H9 (cell line): Measurements from ENCODE around the gene SLC23A2. TPM values are rescaled to one million over a fixed set of nuclear protein-coding genes. Genes with fewer than 3 reads are reported as not detected.

Experiments used
- DNase-seq: peaks from one replicate; pipeline ENCODE4 v3.0.0-alpha.2; 2017
- H2AFZ ChIP-seq: one replicate; pipeline ENCODE4 v1.6.1; 2013; ENCODE audit warnings: mild to moderate bottlenecking, low read length, control low read depth, moderate library complexity
- H2AK5ac ChIP-seq: 2 replicates; pipeline ENCODE4 v1.6.1; 2013; ENCODE audit warnings: low read length, control low read depth, mixed read lengths; ENCODE audit not compliant: insufficient read length
- H2BK120ac ChIP-seq: one replicate; pipeline ENCODE4 v1.6.1; 2013; ENCODE audit warnings: low read depth, mild to moderate bottlenecking, low read length, control low read depth, inconsistent platforms; ENCODE audit not compliant: poor library complexity, severe bottlenecking
- H2BK12ac ChIP-seq: 2 replicates; pipeline ENCODE4 v1.6.1; 2013; ENCODE audit warnings: low read length, control low read depth, mixed read lengths, low read depth; ENCODE audit not compliant: insufficient read length
- H2BK15ac ChIP-seq: 2 replicates; pipeline ENCODE4 v1.6.1; 2013; ENCODE audit warnings: low read depth, low read length, control low read depth
- H2BK20ac ChIP-seq: one replicate; pipeline ENCODE4 v1.6.1; 2013; ENCODE audit warnings: low read depth, mild to moderate bottlenecking, low read length, control low read depth, inconsistent platforms; ENCODE audit not compliant: poor library complexity, severe bottlenecking
- H2BK5ac ChIP-seq: 2 replicates; pipeline ENCODE4 v1.6.1; 2013; ENCODE audit warnings: low read length, control low read depth, mixed read lengths; ENCODE audit not compliant: insufficient read length
- H3K14ac ChIP-seq: 2 replicates; pipeline ENCODE4 v1.6.1; 2013; ENCODE audit warnings: low read length, control low read depth; ENCODE audit not compliant: insufficient read depth
- H3K18ac ChIP-seq: 2 replicates; pipeline ENCODE4 v1.6.1; 2013; ENCODE audit warnings: low read depth, mild to moderate bottlenecking, mixed read lengths, low read length, control low read depth; ENCODE audit not compliant: insufficient read length
- H3K23ac ChIP-seq: 2 replicates; pipeline ENCODE4 v1.6.1; 2013; ENCODE audit warnings: low read length, control low read depth, mixed read lengths, low read depth; ENCODE audit not compliant: insufficient read length
- H3K23me2 ChIP-seq: 2 replicates; pipeline ENCODE4 v1.6.1; 2013; ENCODE audit warnings: low read depth, mild to moderate bottlenecking, mixed read lengths, low read length, control low read depth; ENCODE audit not compliant: insufficient read length, poor library complexity, severe bottlenecking
- H3K27ac ChIP-seq: 2 replicates; pipeline ENCODE4 v1.5.1; 2013; ENCODE audit warnings: low read length, control low read depth, mixed read lengths, low read depth; ENCODE audit not compliant: insufficient read length
- H3K27me3 ChIP-seq: 2 replicates; pipeline ENCODE4 v1.6.1; 2013; ENCODE audit warnings: low read length, control low read depth, inconsistent platforms; ENCODE audit not compliant: insufficient read depth
- H3K4ac ChIP-seq: 2 replicates; pipeline ENCODE4 v1.6.1; 2013; ENCODE audit warnings: low read depth, mild to moderate bottlenecking, control low read depth, inconsistent platforms, low read length, moderate library complexity
- H3K4me1 ChIP-seq: 2 replicates; pipeline ENCODE4 v1.6.1; 2013; ENCODE audit warnings: low read length, control low read depth, inconsistent platforms; ENCODE audit not compliant: insufficient read depth
- H3K4me2 ChIP-seq: 2 replicates; pipeline ENCODE4 v1.6.1; 2013; ENCODE audit warnings: low read length, control low read depth, mixed read lengths; ENCODE audit not compliant: insufficient read length, insufficient read depth
- H3K56ac ChIP-seq: 2 replicates; pipeline ENCODE4 v1.6.1; 2013; ENCODE audit warnings: low read depth, mild to moderate bottlenecking, mixed read lengths, low read length, control low read depth; ENCODE audit not compliant: insufficient read length
- H3K79me1 ChIP-seq: 2 replicates; pipeline ENCODE4 v1.6.1; 2013; ENCODE audit warnings: low read depth, mild to moderate bottlenecking, moderate library complexity, low read length, control low read depth, inconsistent platforms; ENCODE audit not compliant: insufficient read depth, poor library complexity, severe bottlenecking
- H3K79me2 ChIP-seq: 2 replicates; pipeline ENCODE4 v1.6.1; 2013; ENCODE audit warnings: low read length, control low read depth, inconsistent platforms; ENCODE audit not compliant: insufficient read depth
- H3K9ac ChIP-seq: 2 replicates; pipeline ENCODE4 v1.6.1; 2013; ENCODE audit warnings: low read length, control low read depth, mixed read lengths; ENCODE audit not compliant: insufficient read length; ENCODE audit errors: extremely low read depth
- H3K9me3 ChIP-seq: one replicate; pipeline ENCODE4 v1.6.1; 2013; ENCODE audit warnings: low read depth, low read length, inconsistent platforms; ENCODE audit not compliant: control insufficient read depth
- H3T11ph ChIP-seq: one replicate; pipeline ENCODE4 v1.6.1; 2013; ENCODE audit warnings: mild to moderate bottlenecking, low read length, control low read depth, inconsistent platforms
- H4K20me1 ChIP-seq: one replicate; pipeline ENCODE4 v1.6.1; 2013; ENCODE audit not compliant: control insufficient read depth, insufficient read length, insufficient read depth
- H4K5ac ChIP-seq: 2 replicates; pipeline ENCODE4 v1.6.1; 2013; ENCODE audit warnings: low read depth, mild to moderate bottlenecking, mixed read lengths, low read length, control low read depth; ENCODE audit not compliant: insufficient read length
- H4K8ac ChIP-seq: replicated peaks from 2 replicates; pipeline ENCODE4 v1.6.1; 2013; ENCODE audit warnings: low read length, control low read depth, mixed read lengths, low read depth; ENCODE audit not compliant: insufficient read length
- H4K91ac ChIP-seq: 2 replicates; pipeline ENCODE4 v1.6.1; 2013; ENCODE audit warnings: low read depth, mild to moderate bottlenecking, moderate library complexity, mixed read lengths, low read length, control low read depth; ENCODE audit not compliant: insufficient read length
- H3K27ac Mint-ChIP-seq, 3 experiments: 2 replicates in 2 of 3; 3 replicates in 1 of 3; pipeline ENCODE4 v1.8.0; 2020 to 2021; ENCODE audit warnings: mixed read lengths in 3 of 3, mild to moderate bottlenecking in 1 of 3, moderate library complexity in 1 of 3
- H3K27me3 Mint-ChIP-seq: 2 replicates; pipeline ENCODE4 v1.8.0; 2021; ENCODE audit warnings: low read depth, mild to moderate bottlenecking, moderate library complexity, mixed read lengths
- H3K36me3 Mint-ChIP-seq, 3 experiments: 2 replicates in 2 of 3; 3 replicates in 1 of 3; pipeline ENCODE4 v1.8.0; 2020 to 2021; ENCODE audit warnings: low read depth in 3 of 3, mixed read lengths in 3 of 3; ENCODE audit not compliant: insufficient read depth in 1 of 3
- H3K4me1 Mint-ChIP-seq, 2 experiments: 2 replicates each; pipeline ENCODE4 v1.8.0; 2020; ENCODE audit warnings: mixed read lengths in 2 of 2
- H3K4me3 Mint-ChIP-seq, 2 experiments: 2 replicates in 1 of 2; 3 replicates in 1 of 2; pipeline ENCODE4 v1.8.0; 2020 to 2021; ENCODE audit warnings: mild to moderate bottlenecking in 2 of 2, mixed read lengths in 2 of 2, moderate library complexity in 1 of 2
- H3K9me3 Mint-ChIP-seq, 2 experiments: 2 replicates in 1 of 2; 3 replicates in 1 of 2; pipeline ENCODE4 v1.8.0; 2020; ENCODE audit warnings: mild to moderate bottlenecking in 2 of 2, mixed read lengths in 2 of 2, moderate library complexity in 1 of 2
- CTCF ChIP-seq: fragments of 200-600 bp; sonication (generic); conservative IDR thresholded peaks from 3 replicates; pipeline ENCODE4 v1.8.0; 2021; ENCODE audit warnings: antibody characterized with exemption, mild to moderate bottlenecking
- WGBS: extraction: QIAGEN DNeasy Blood & Tissue Kit; methylation state at CpG from one replicate; pipeline ENCODE4 v1.1.7; 2013; ENCODE audit warnings: missing lambda C conversion rate, low lambda C conversion rate, mixed read lengths; ENCODE audit not compliant: insufficient read length; ENCODE audit errors: extremely low coverage; 5-methylcytosine and 5-hydroxymethylcytosine counted together
- total RNA-seq: library from RNA; stranded (reverse); gene quantifications from 2 replicates; pipeline ENCODE4 v1.2.1, GENCODE V29; 2021

The SLC23A2 gene
- total RNA-seq, 1 experiment from 2014 or later, result 16.5 TPM

GRCh38 chr20:4886771-4887527 is 114.4 kb downstream of the SLC23A2 start:
- no peaks in the 10 kb centered on the region for H3K27me3 Mint-ChIP-seq
- DNase-seq, result no peak
- no peak for TF ChIP-seq CTCF
- no peak overlapping the region for H3K4me2 ChIP-seq
- no peaks in the 10 kb centered on the region for H3K4me1 Mint-ChIP-seq
- H3K23ac ChIP-seq, result no peak overlapping the region
- no peak overlapping the region for H3K9ac ChIP-seq
- no peak overlapping the region for H3K56ac ChIP-seq
- H3K27me3 ChIP-seq, result no peaks in the 10 kb centered on the region
- no peak overlapping the region for H3T11ph ChIP-seq
- H3K14ac ChIP-seq, result no peak overlapping the region
- no peaks in the 10 kb centered on the region for H3K4me1 ChIP-seq
- H3K79me2 ChIP-seq, result no peaks in the 10 kb centered on the region
- H2BK20ac ChIP-seq, result no peak overlapping the region
- no peak overlapping the region for H2BK120ac ChIP-seq
- no peak overlapping the region for H2BK5ac ChIP-seq
- H4K5ac ChIP-seq, result no peak overlapping the region
- H2AK5ac ChIP-seq, result no peak overlapping the region
- H2BK15ac ChIP-seq, result no peak overlapping the region
- H4K91ac ChIP-seq, result no peak overlapping the region
- no peaks in the 10 kb centered on the region for H3K23me2 ChIP-seq
- no peaks in the 10 kb centered on the region; a peak in 3 of 7 replicates for H3K36me3 Mint-ChIP-seq
- H3K18ac ChIP-seq, result no peak overlapping the region
- H4K8ac ChIP-seq, result no peak overlapping the region
- H2AFZ ChIP-seq, result no peak overlapping the region
- H3K9me3 Mint-ChIP-seq, result no peaks in the 10 kb centered on the region
- H3K9me3 ChIP-seq, result no peaks in the 10 kb centered on the region
- H3K79me1 ChIP-seq, result no peaks in the 10 kb centered on the region
- no peak overlapping the region for H3K4me3 Mint-ChIP-seq
- no peak overlapping the region for H3K27ac ChIP-seq
- H4K20me1 ChIP-seq, result no peaks in the 10 kb centered on the region
- no peak overlapping the region for H3K27ac Mint-ChIP-seq
- no peak overlapping the region for H2BK12ac ChIP-seq
- H3K4ac ChIP-seq, result no peak overlapping the region
- WGBS, result no CpG with 5 or more reads among the region's 8 CpGs
